ENCODE measurements around the gene TMEM30A.
A peak's percentile ranks its signal among the peaks of the same experiment; 100 is the strongest.

Gene TMEM30A

GRCh38 chr6:75249837-75250236 is 34.8 kb downstream of the TMEM30A start:
- no peak for TF ChIP-seq PKNOX1 (IDR thresholded peaks at IDR 0.05)
- no peak for TF ChIP-seq L3MBTL2 (conservative IDR thresholded peaks at IDR 0.05)
- no peak for TF ChIP-seq FOXK2 (IDR thresholded peaks at IDR 0.05)
- TF ChIP-seq CTBP1 (IDR thresholded peaks at IDR 0.05; ENCODE audit: borderline replicate concordance): no peak
- no peak for TF ChIP-seq TARDBP (IDR thresholded peaks at IDR 0.05)
- no peak for TF ChIP-seq ELF4 (IDR thresholded peaks at IDR 0.05)
- no peak for TF ChIP-seq FOXM1 (IDR thresholded peaks at IDR 0.05; ENCODE audit: borderline replicate concordance)
- TF ChIP-seq ZNF384 (IDR thresholded peaks at IDR 0.05): no peak
- TF ChIP-seq HDGF (IDR thresholded peaks at IDR 0.05; ENCODE audit: borderline replicate concordance): no peak
- no peak for TF ChIP-seq SUZ12 (IDR thresholded peaks at IDR 0.05)
- TF ChIP-seq FOXA1 (IDR thresholded peaks at IDR 0.05): no peak
- POLR2A ChIA-PET: no interaction called here
- CTCF ChIA-PET: no interaction called here
- no peak for DNase-seq (ENCODE audit: extremely low spot score)

DNA sequence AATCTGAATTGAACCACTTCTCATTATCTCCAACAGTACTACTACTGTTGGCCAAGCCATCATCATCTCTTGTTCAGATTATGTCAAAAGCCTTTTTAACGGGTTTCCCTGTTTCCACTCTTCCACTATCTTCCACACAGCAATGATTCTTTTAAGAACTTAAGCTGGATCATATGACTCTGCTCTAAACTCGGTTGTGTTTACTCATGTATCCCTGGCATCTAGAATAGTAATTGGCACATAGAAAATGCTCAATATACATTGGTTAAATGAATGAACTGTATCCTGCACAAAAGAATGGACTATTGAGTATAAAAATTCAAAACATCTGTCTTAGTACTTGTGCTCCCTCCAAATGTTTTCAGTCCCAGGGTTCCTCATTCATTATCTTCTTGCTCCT is 38.2 kb downstream of the TMEM30A start:
- ChIA-PET CTCF (no interaction called here), POLR2A (no interaction called here)
- DNase-seq (ENCODE audit: extremely low spot score): no peak
- TF ChIP-seq NFRKB (IDR thresholded peaks at IDR 0.05): no peak
- TF ChIP-seq FOXA1 (IDR thresholded peaks at IDR 0.05): no peak
- TF ChIP-seq FOXK2 (IDR thresholded peaks at IDR 0.05): no peak
- TF ChIP-seq FOXM1 (IDR thresholded peaks at IDR 0.05; ENCODE audit: borderline replicate concordance): no peak
- no peak for TF ChIP-seq L3MBTL2 (conservative IDR thresholded peaks at IDR 0.05)
- TF ChIP-seq ELF4 (IDR thresholded peaks at IDR 0.05): no peak
- TF ChIP-seq HDGF (IDR thresholded peaks at IDR 0.05; ENCODE audit: borderline replicate concordance): no peak
- TF ChIP-seq ARNT (IDR thresholded peaks at IDR 0.05): no peak
- no peak for TF ChIP-seq CTBP1 (IDR thresholded peaks at IDR 0.05; ENCODE audit: borderline replicate concordance)
- TF ChIP-seq PKNOX1 (IDR thresholded peaks at IDR 0.05): no peak
- TF ChIP-seq LEF1 (IDR thresholded peaks at IDR 0.05; ENCODE audit: borderline replicate concordance): no peak
- no peak for TF ChIP-seq SP1 (IDR thresholded peaks at IDR 0.05)

DNA sequence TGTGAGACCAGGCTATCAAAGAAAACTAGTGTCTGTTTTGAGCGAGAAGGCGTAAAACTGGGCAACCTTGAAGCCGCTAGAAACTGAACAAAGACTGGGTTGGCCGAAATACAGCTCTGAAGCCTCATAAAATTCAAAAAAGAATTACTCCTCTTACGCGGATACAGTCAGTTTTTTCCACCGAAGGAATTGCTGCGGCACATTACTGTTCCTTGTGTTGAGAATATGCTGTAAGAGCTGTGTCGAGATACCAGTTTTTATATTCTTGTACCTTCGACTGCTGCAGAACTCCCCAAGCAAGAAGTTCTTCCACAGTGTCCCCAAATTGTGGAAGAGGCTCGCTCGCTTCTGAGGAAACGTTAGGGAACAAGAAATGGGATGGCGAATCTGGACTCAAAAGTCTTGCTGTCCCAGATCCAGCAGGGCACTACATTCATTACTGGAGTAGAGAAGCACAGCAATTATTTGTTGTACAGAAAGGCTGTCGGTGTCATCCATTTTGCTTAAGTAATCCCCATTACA is 40.5 kb downstream of the TMEM30A start:
- ChIA-PET CTCF (interaction anchor here (1.5 kb wide), 1 partner anchor 32 kb away, joined by 4 read pairs; no protein-coding TSS in a partner anchor), POLR2A (interaction anchor here (0.6 to 1.9 kb wide), 20 partner anchors 9 to 456 kb away, joined by 3 to 11 read pairs (median 4); partner anchors contain the start of genes FILIP1 and TMEM30A)
- DNase-seq (ENCODE audit: extremely low spot score): no peak
- no peak for TF ChIP-seq BHLHE40 (IDR thresholded peaks at IDR 0.05; ENCODE audit: borderline replicate concordance)
- no peak for TF ChIP-seq PKNOX1 (IDR thresholded peaks at IDR 0.05)
- TF ChIP-seq HDGF (IDR thresholded peaks at IDR 0.05; ENCODE audit: borderline replicate concordance): no peak
- TF ChIP-seq LEF1 (IDR thresholded peaks at IDR 0.05; ENCODE audit: borderline replicate concordance): no peak
- TF ChIP-seq ELF4 (IDR thresholded peaks at IDR 0.05): no peak
- TF ChIP-seq SUZ12 (IDR thresholded peaks at IDR 0.05): no peak
- no peak for TF ChIP-seq ZNF384 (IDR thresholded peaks at IDR 0.05)
- TF ChIP-seq SP1 (IDR thresholded peaks at IDR 0.05): no peak
- TF ChIP-seq L3MBTL2 (conservative IDR thresholded peaks at IDR 0.05): no peak; the same call in 1 of the 2 replicates
- TF ChIP-seq FOXM1 (IDR thresholded peaks at IDR 0.05; ENCODE audit: borderline replicate concordance): no peak
- TF ChIP-seq FOXK2 (IDR thresholded peaks at IDR 0.05): no peak
- TF ChIP-seq FOXA1 (IDR thresholded peaks at IDR 0.05): no peak
- TF ChIP-seq ARNT (IDR thresholded peaks at IDR 0.05): no peak
- no peak for TF ChIP-seq NFRKB (IDR thresholded peaks at IDR 0.05)

DNA sequence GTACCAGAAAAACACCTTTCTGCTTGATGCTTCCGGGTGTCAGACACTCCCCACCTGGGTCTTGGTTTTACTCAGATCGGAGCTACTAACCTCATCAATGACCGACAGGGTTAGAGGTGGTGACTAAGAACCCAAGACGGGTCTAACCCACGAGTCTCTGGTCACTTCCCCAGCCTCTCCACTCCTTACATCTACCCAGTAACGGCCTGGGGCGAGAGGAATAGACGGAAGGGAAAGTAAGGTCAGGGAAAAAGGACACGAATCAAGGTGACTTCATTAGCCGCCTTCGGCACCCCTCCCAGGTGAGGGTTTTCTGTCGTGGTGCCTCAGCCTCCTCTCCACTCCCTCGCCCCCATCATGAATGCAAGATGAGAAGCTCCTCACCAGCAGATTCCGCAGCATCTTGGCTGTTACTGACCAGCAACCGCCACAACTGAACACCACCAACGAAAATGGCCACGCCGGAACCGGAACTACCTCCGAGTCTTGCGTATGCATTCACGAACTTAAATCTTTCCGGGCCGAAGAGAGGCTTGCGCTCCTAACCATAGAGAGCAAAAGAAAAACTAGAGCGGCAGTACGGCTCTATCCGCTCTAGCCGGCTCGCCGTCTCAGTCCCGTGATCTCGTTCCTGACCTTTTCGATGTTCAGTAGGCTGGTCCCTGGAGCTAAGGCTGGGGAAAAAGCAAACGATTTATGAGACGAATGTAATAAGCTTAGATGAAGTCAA is 41.1 kb downstream of the TMEM30A start, which contains the start of gene COX7A2:
Gene COX7A2, minus strand, starts transcription at position 469 of the 730 bp plus-strand sequence. Its CDS starts 67 bp downstream, at position 402.
- TF ChIP-seq FOXA1 (IDR thresholded peaks at IDR 0.05) (no peak), L3MBTL2 (conservative IDR thresholded peaks at IDR 0.05) (peak; percentile 70; the same call in 1 of the 2 replicates), ELF4 (IDR thresholded peaks at IDR 0.05) (peak; percentile 67), LEF1 (IDR thresholded peaks at IDR 0.05; ENCODE audit: borderline replicate concordance) (no peak), CTBP1 (IDR thresholded peaks at IDR 0.05; ENCODE audit: borderline replicate concordance) (peak; percentile 35; the same call in 1 of the 2 replicates), NFRKB (IDR thresholded peaks at IDR 0.05) (no peak)
- ChIA-PET POLR2A (interaction anchor here (0.6 to 1.9 kb wide), 23 partner anchors 9 to 457 kb away, joined by 3 to 11 read pairs (median 3); partner anchors contain the start of genes FILIP1 and TMEM30A), CTCF (interaction anchor here (1.5 kb wide), 1 partner anchor 32 kb away, joined by 4 read pairs; no protein-coding TSS in a partner anchor)
- DNase-seq (ENCODE audit: extremely low spot score): peak; percentile 86

- ChIA-PET POLR2A (no interaction called here), CTCF (no interaction called here)
- TF ChIP-seq BHLHE40 (IDR thresholded peaks at IDR 0.05; ENCODE audit: borderline replicate concordance) (no peak), HDGF (IDR thresholded peaks at IDR 0.05; ENCODE audit: borderline replicate concordance) (no peak), L3MBTL2 (conservative IDR thresholded peaks at IDR 0.05) (no peak), FOXK2 (IDR thresholded peaks at IDR 0.05) (no peak), FOXM1 (IDR thresholded peaks at IDR 0.05; ENCODE audit: borderline replicate concordance) (no peak), SUZ12 (IDR thresholded peaks at IDR 0.05) (no peak), NFRKB (IDR thresholded peaks at IDR 0.05) (no peak), ARNT (IDR thresholded peaks at IDR 0.05) (no peak), LEF1 (IDR thresholded peaks at IDR 0.05; ENCODE audit: borderline replicate concordance) (no peak), SP1 (IDR thresholded peaks at IDR 0.05) (no peak), CTBP1 (IDR thresholded peaks at IDR 0.05; ENCODE audit: borderline replicate concordance) (no peak), ELF4 (IDR thresholded peaks at IDR 0.05) (no peak), FOXA1 (IDR thresholded peaks at IDR 0.05) (no peak), TARDBP (IDR thresholded peaks at IDR 0.05) (no peak), PKNOX1 (IDR thresholded peaks at IDR 0.05) (no peak), ZNF384 (IDR thresholded peaks at IDR 0.05) (no peak)
- no peak for DNase-seq (ENCODE audit: extremely low spot score)
Measured at GRCh38 chr6:75236630-75237029, 48.0 kb downstream of the TMEM30A start.

Measured in HEK293T (cell line).